ENCODE measurements around the gene RHOBTB1.

Gene RHOBTB1

GRCh38 chr10:60896033-60896432 lies 48.0 kb downstream of the RHOBTB1 start:
- no peak for DNase-seq (ENCODE audit: extremely low spot score)
- ChIA-PET POLR2A (no interaction called here), CTCF (interaction anchor here (0.6 kb wide), 1 partner anchor 71 kb away, joined by 3 read pairs; no protein-coding TSS in a partner anchor)
- TF ChIP-seq HDGF (IDR thresholded peaks at IDR 0.05; ENCODE audit: borderline replicate concordance) (no peak), LEF1 (IDR thresholded peaks at IDR 0.05; ENCODE audit: borderline replicate concordance) (no peak), TARDBP (IDR thresholded peaks at IDR 0.05) (no peak), FOXA1 (IDR thresholded peaks at IDR 0.05) (no peak), ELF4 (IDR thresholded peaks at IDR 0.05) (no peak), BHLHE40 (IDR thresholded peaks at IDR 0.05; ENCODE audit: borderline replicate concordance) (no peak), SUZ12 (IDR thresholded peaks at IDR 0.05) (no peak), FOXM1 (IDR thresholded peaks at IDR 0.05; ENCODE audit: borderline replicate concordance) (no peak), SP1 (IDR thresholded peaks at IDR 0.05) (no peak), L3MBTL2 (conservative IDR thresholded peaks at IDR 0.05) (no peak), FOXK2 (IDR thresholded peaks at IDR 0.05) (no peak), ARNT (IDR thresholded peaks at IDR 0.05) (no peak), NFRKB (IDR thresholded peaks at IDR 0.05) (no peak), CTBP1 (IDR thresholded peaks at IDR 0.05; ENCODE audit: borderline replicate concordance) (no peak), PKNOX1 (IDR thresholded peaks at IDR 0.05) (no peak), ZNF384 (IDR thresholded peaks at IDR 0.05) (no peak)

GRCh38 chr10:60894786-60895185 lies 49.2 kb downstream of the RHOBTB1 start:
- CTCF ChIA-PET, result no interaction called here
- no peak for DNase-seq (ENCODE audit: extremely low spot score)
- POLR2A ChIA-PET, result no interaction called here
- no peak for TF ChIP-seq PKNOX1 (IDR thresholded peaks at IDR 0.05)
- no peak for TF ChIP-seq ELF4 (IDR thresholded peaks at IDR 0.05)
- no peak for TF ChIP-seq SP1 (IDR thresholded peaks at IDR 0.05)
- TF ChIP-seq BHLHE40 (IDR thresholded peaks at IDR 0.05; ENCODE audit: borderline replicate concordance), result no peak
- no peak for TF ChIP-seq HDGF (IDR thresholded peaks at IDR 0.05; ENCODE audit: borderline replicate concordance)
- no peak for TF ChIP-seq NFRKB (IDR thresholded peaks at IDR 0.05)

GRCh38 chr10:60893231-60893630 lies 50.8 kb downstream of the RHOBTB1 start:
- DNase-seq (ENCODE audit: extremely low spot score), result no peak

GRCh38 chr10:60892571-60892970 lies 51.4 kb downstream of the RHOBTB1 start:
- TF ChIP-seq PKNOX1 (IDR thresholded peaks at IDR 0.05), result peak; percentile 32
- no peak for TF ChIP-seq BHLHE40 (IDR thresholded peaks at IDR 0.05; ENCODE audit: borderline replicate concordance)
- DNase-seq (ENCODE audit: extremely low spot score), result no peak
- ChIA-PET CTCF (no interaction called here), POLR2A (no interaction called here)

More at GRCh38 chr10:60893231-60893630, 50.8 kb downstream of the RHOBTB1 start:
- CTCF ChIA-PET, result interaction anchor here (0.7 to 0.9 kb wide), 2 partner anchors 63 to 132 kb away, joined by 3 to 7 read pairs; no protein-coding TSS in a partner anchor
- POLR2A ChIA-PET, result no interaction called here
- no peak for TF ChIP-seq FOXM1 (IDR thresholded peaks at IDR 0.05; ENCODE audit: borderline replicate concordance)

- DNase-seq (ENCODE audit: extremely low spot score), result no peak
- ChIA-PET CTCF (interaction anchor here (0.5 kb wide), 1 partner anchor 18 kb away, joined by 3 read pairs; no protein-coding TSS in a partner anchor), POLR2A (no interaction called here)
- TF ChIP-seq ZNF384 (IDR thresholded peaks at IDR 0.05), result no peak
- TF ChIP-seq SUZ12 (IDR thresholded peaks at IDR 0.05), result no peak
- no peak for TF ChIP-seq HDGF (IDR thresholded peaks at IDR 0.05; ENCODE audit: borderline replicate concordance)
- TF ChIP-seq L3MBTL2 (conservative IDR thresholded peaks at IDR 0.05), result no peak
- TF ChIP-seq BHLHE40 (IDR thresholded peaks at IDR 0.05; ENCODE audit: borderline replicate concordance), result no peak
- TF ChIP-seq FOXA1 (IDR thresholded peaks at IDR 0.05), result no peak
- no peak for TF ChIP-seq FOXK2 (IDR thresholded peaks at IDR 0.05)
Measured at GRCh38 chr10:60890811-60891210, 53.2 kb downstream of the RHOBTB1 start.

GRCh38 chr10:60883187-60883586 lies 60.8 kb downstream of the RHOBTB1 start:
- CTCF ChIA-PET, result interaction anchor here (0.6 kb wide), 2 partner anchors 76 to 292 kb away, joined by 3 read pairs; no protein-coding TSS in a partner anchor
- peak; percentile 57 for DNase-seq (ENCODE audit: extremely low spot score)
- TF ChIP-seq FOXA1 (IDR thresholded peaks at IDR 0.05) (no peak), SUZ12 (IDR thresholded peaks at IDR 0.05) (no peak)
- POLR2A ChIA-PET, result no interaction called here

- POLR2A ChIA-PET, result no interaction called here
- no peak for TF ChIP-seq PKNOX1 (IDR thresholded peaks at IDR 0.05)
- TF ChIP-seq ELF4 (IDR thresholded peaks at IDR 0.05), result no peak
- TF ChIP-seq SUZ12 (IDR thresholded peaks at IDR 0.05), result no peak
- no peak for TF ChIP-seq FOXM1 (IDR thresholded peaks at IDR 0.05; ENCODE audit: borderline replicate concordance)
- CTCF ChIA-PET, result no interaction called here
- no peak for DNase-seq (ENCODE audit: extremely low spot score)
Measured at GRCh38 chr10:60878224-60878623, 65.8 kb downstream of the RHOBTB1 start.
